Dermis microvascular lymphatic vessel endothelial cell (primary cell): ENCODE results near the gene CDC42EP4. TPM values are rescaled to one million over a fixed set of nuclear protein-coding genes. Genes with fewer than 3 reads are reported as not detected.
A peak's percentile ranks its signal among the peaks of the same experiment; 100 is the strongest.
"Not testable (repeated sequence)": the region's sequence is repeated elsewhere in the genome, so short reads cannot be mapped to it uniquely, and the experiment has no call there.

Source experiments
- DNase-seq, 2 donors: peaks; one replicate each; pipeline versions ENCODE4 v3.0.0 to v3.0.0-alpha.2; 2010; ENCODE audit warnings: low read depth in 2 of 2
- total RNA-seq: library from RNA; depleted of rRNA; stranded (reverse); fragments of >200 nt; gene quantifications from 2 replicates; pipeline ENCODE4 v1.2.1, GENCODE V29; 2014

The CDC42EP4 gene
- total RNA-seq, 1 donor from 2014 or later: 7.2 TPM

- no peak for DNase-seq
Measured at GRCh38 chr17:73343168-73343634, 31.4 kb upstream of the CDC42EP4 start.

GRCh38 chr17:73342541-73343167 is 30.9 kb upstream of the CDC42EP4 start:
- peak in 1 of 2 donors; percentile 34 for DNase-seq

- DNase-seq: peak in 1 of 2 donors; percentile 86
Measured at GRCh38 chr17:73342050-73342522, 30.3 kb upstream of the CDC42EP4 start.

GRCh38 chr17:73341350-73342049 is 29.7 kb upstream of the CDC42EP4 start:
- DNase-seq: no peak

GRCh38 chr17:73340093-73340596 is 28.3 kb upstream of the CDC42EP4 start:
- DNase-seq: peak in 1 of 2 donors; percentile 25

- DNase-seq: no peak
Measured at GRCh38 chr17:73338566-73339197, 26.9 kb upstream of the CDC42EP4 start.

GRCh38 chr17:73338050-73338521 is 26.3 kb upstream of the CDC42EP4 start:
- no peak for DNase-seq

- DNase-seq: no peak
Measured at GRCh38 chr17:73337330-73337710, 25.5 kb upstream of the CDC42EP4 start.

- DNase-seq: no peak
Measured at GRCh38 chr17:73336408-73337329, 24.9 kb upstream of the CDC42EP4 start.

GRCh38 chr17:73335591-73336407 is 24.0 kb upstream of the CDC42EP4 start:
- no peak for DNase-seq

- no peak for DNase-seq
Measured at GRCh38 chr17:73334771-73335513, 23.1 kb upstream of the CDC42EP4 start.

GRCh38 chr17:73333445-73333844 is 21.6 kb upstream of the CDC42EP4 start:
- DNase-seq: not testable (repeated sequence)

GRCh38 chr17:73331060-73331459 is 19.3 kb upstream of the CDC42EP4 start:
- no peak for DNase-seq

- DNase-seq: no peak
Measured at GRCh38 chr17:73327676-73328075, 15.9 kb upstream of the CDC42EP4 start.

GRCh38 chr17:73325527-73325842 is 13.7 kb upstream of the CDC42EP4 start:
- no peak for DNase-seq

GRCh38 chr17:73324711-73325526 is 13.1 kb upstream of the CDC42EP4 start:
- no peak for DNase-seq

GRCh38 chr17:73324160-73324475 is 12.3 kb upstream of the CDC42EP4 start:
- DNase-seq: no peak

- no peak for DNase-seq
Measured at GRCh38 chr17:73323409-73324159, 11.8 kb upstream of the CDC42EP4 start.
